ENCODE results near the gene PRKACG. TPM values are rescaled to one million over a fixed set of nuclear protein-coding genes. Genes with fewer than 3 reads are reported as not detected.

PRKACG gene
- polyA plus RNA-seq, 1 donor from 2014 or later: not detected

- H3K9ac ChIP-seq (ENCODE audit: low read length): no peak overlapping the region
- H3K79me2 ChIP-seq (replicated peaks; ENCODE audit: insufficient read depth, low read length): no peaks in the 10 kb centered on the region
- H3K27ac ChIP-seq (ENCODE audit: low read length): no peak overlapping the region
- no peaks in the 10 kb centered on the region for H3K9me2 ChIP-seq (ENCODE audit: insufficient read depth, low read length)
- no peak overlapping the region for H3K4me3 ChIP-seq (ENCODE audit: low read length)
- no peaks in the 10 kb centered on the region for H3K36me3 ChIP-seq (ENCODE audit: insufficient read depth, low read length)
- no peak overlapping the region for H3K4me2 ChIP-seq (ENCODE audit: low read length)
- H4K20me1 ChIP-seq (ENCODE audit: insufficient read depth): no peaks in the 10 kb centered on the region
- H3K27me3 ChIP-seq (ENCODE audit: insufficient read depth, low read depth, low read length): no peaks in the 10 kb centered on the region
- peaks cover 5% of the 10 kb centered on the region for H3K9me3 ChIP-seq (ENCODE audit: low read length)
- TF ChIP-seq POLR2AphosphoS5 (IDR thresholded peaks at IDR 0.05) (no peak), SMC3 (conservative IDR thresholded peaks at IDR 0.05; ENCODE audit: poor library complexity) (no peak)
- H2AFZ ChIP-seq (ENCODE audit: low read depth, low read length): no peak overlapping the region
- H3F3A ChIP-seq (ENCODE audit: insufficient read depth, low read length, poor library complexity, severe bottlenecking): no peaks in the 10 kb centered on the region
Measured at GRCh38 chr9:69012696-69013381, 1.1 kb downstream of the PRKACG start.

- Histone ChIP-seq H3K36me3 (ENCODE audit: insufficient read depth, low read length) (no peaks in the 10 kb centered on the region), H4K20me1 (ENCODE audit: insufficient read depth) (no peaks in the 10 kb centered on the region), H3K9me3 (ENCODE audit: low read length) (peaks cover 5% of the 10 kb centered on the region), H3F3A (ENCODE audit: insufficient read depth, low read length, poor library complexity, severe bottlenecking) (no peaks in the 10 kb centered on the region), H3K9me2 (ENCODE audit: insufficient read depth, low read length) (no peaks in the 10 kb centered on the region), H3K27ac (ENCODE audit: low read length) (no peak overlapping the region), H3K9ac (ENCODE audit: low read length) (no peak overlapping the region), H3K27me3 (ENCODE audit: insufficient read depth, low read depth, low read length) (no peaks in the 10 kb centered on the region), H2AFZ (ENCODE audit: low read depth, low read length) (no peak overlapping the region), H3K79me2 (replicated peaks; ENCODE audit: insufficient read depth, low read length) (no peaks in the 10 kb centered on the region), H3K4me2 (ENCODE audit: low read length) (no peak overlapping the region), H3K4me3 (ENCODE audit: low read length) (no peak overlapping the region)
- TF ChIP-seq MXI1 (conservative IDR thresholded peaks at IDR 0.05; ENCODE audit: poor library complexity, severe bottlenecking) (no peak), EZH2 (IDR thresholded peaks at IDR 0.05; ENCODE audit: borderline replicate concordance, insufficient read depth, low read length, poor library complexity, severe bottlenecking) (no peak), EP300 (conservative IDR thresholded peaks at IDR 0.05; ENCODE audit: poor library complexity, severe bottlenecking) (no peak), TAF1 (IDR thresholded peaks at IDR 0.05; ENCODE audit: low read depth) (no peak), RAD21 (conservative IDR thresholded peaks at IDR 0.05) (no peak), REST (IDR thresholded peaks at IDR 0.05; ENCODE audit: borderline replicate concordance) (no peak), CTCF (IDR thresholded peaks at IDR 0.05; ENCODE audit: poor library complexity, severe bottlenecking) (no peak)
Measured at GRCh38 chr9:69009708-69010107, 4.2 kb downstream of the PRKACG start.

All from neural cell (in vitro differentiated cells).